Measurements from ENCODE around the gene MTMR12. TPM values are rescaled to one million over a fixed set of nuclear protein-coding genes. Genes with fewer than 3 reads are reported as not detected.

Gene MTMR12
- total and polyA plus RNA-seq, 10 of the 15 experiments (the other 5 are each of a cell fraction or from before 2014, with no cell fraction given): 5.0 to 22.9 (median 16.3) TPM

DNA sequence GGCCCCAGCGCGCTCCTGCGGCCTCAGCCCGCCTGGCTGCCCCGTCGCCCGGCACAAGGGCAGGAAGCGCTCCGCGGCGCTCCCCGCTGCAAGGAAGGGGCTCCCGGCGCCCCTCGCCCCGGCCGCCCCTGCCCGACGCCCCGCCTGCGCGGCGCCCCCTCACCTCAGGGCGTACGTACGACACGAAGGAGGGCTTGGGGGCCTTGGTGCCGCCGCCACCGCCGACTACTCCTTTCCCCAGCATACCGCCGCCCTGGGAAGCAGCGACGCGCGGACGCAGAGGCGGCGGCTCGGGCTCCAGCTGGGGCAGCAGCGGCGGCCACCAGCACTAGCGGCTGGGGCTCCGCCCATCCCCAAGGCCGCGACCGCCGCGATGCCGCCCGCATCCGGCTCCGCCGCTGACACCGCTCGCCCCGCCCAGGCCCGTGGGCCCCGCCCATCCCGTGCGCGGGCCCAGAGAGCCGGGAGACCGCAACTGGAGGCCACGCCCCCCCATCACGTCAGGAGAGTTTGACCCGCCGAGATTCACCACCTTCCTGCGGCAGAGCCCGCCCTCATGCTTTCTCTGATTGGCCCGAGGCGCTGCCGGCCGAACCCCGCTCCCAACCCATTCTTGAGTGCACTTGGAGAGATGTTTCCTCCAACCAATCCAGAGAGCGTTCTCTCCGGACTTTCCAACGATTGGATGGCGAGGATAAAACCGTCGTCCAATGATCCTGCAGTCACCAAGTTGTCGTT is at the start of gene MTMR12 (continued):
- TF ChIP-seq NFYB (IDR thresholded peaks at IDR 0.05; ENCODE audit: insufficient read depth, low read depth, low read length): peak; percentile 99
- no peak for TF ChIP-seq STAT1 (conservative IDR thresholded peaks at IDR 0.05)
- TF ChIP-seq PAX5 (IDR thresholded peaks at IDR 0.05; ENCODE audit: borderline replicate concordance, low read depth, low read length): no peak; the same call in 1 of the 2 replicates
- no peak for TF ChIP-seq EGR1 (IDR thresholded peaks at IDR 0.05; ENCODE audit: borderline replicate concordance in 1 of 2, low read depth in 2 of 2, low read length in 2 of 2)
- TF ChIP-seq, protein P1, sequence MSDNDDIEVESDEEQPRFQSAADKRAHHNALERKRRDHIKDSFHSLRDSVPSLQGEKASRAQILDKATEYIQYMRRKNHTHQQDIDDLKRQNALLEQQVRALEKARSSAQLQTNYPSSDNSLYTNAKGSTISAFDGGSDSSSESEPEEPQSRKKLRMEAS (IDR thresholded peaks at IDR 0.05; ENCODE audit: low read depth, low read length): peak; percentile 48; the same call in 1 of the 2 replicates
- no peak for TF ChIP-seq EZH2 (IDR thresholded peaks at IDR 0.05; ENCODE audit: borderline replicate concordance, control insufficient read depth, low read depth, low read length)
- no peak for TF ChIP-seq KAT2A (conservative IDR thresholded peaks at IDR 0.05; ENCODE audit: control insufficient read depth, low read depth, low read length)
- peak; percentile 31; the same call in 1 of the 2 replicates for TF ChIP-seq YY1 (IDR thresholded peaks at IDR 0.05; ENCODE audit: low read depth, low read length)
- peak; percentile 99 for TF ChIP-seq FOS (IDR thresholded peaks at IDR 0.05; ENCODE audit: borderline replicate concordance, extremely low read depth, insufficient read length)
- TF ChIP-seq FOXK2 (IDR thresholded peaks at IDR 0.05): no peak
- no peak for TF ChIP-seq TBL1XR1 (IDR thresholded peaks at IDR 0.05; ENCODE audit: low read depth, low read length)
- no peak for TF ChIP-seq EED (IDR thresholded peaks at IDR 0.05; ENCODE audit: low read depth)
- TF ChIP-seq, protein P2, sequence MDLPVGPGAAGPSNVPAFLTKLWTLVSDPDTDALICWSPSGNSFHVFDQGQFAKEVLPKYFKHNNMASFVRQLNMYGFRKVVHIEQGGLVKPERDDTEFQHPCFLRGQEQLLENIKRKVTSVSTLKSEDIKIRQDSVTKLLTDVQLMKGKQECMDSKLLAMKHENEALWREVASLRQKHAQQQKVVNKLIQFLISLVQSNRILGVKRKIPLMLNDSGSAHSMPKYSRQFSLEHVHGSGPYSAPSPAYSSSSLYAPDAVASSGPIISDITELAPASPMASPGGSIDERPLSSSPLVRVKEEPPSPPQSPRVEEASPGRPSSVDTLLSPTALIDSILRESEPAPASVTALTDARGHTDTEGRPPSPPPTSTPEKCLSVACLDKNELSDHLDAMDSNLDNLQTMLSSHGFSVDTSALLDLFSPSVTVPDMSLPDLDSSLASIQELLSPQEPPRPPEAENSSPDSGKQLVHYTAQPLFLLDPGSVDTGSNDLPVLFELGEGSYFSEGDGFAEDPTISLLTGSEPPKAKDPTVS (IDR thresholded peaks at IDR 0.05; ENCODE audit: low read depth, low read length): no peak
- peak; percentile 68; the same call in 1 of the 2 replicates for TF ChIP-seq SMARCA5 (IDR thresholded peaks at IDR 0.05)
- TF ChIP-seq CREB1 (IDR thresholded peaks at IDR 0.05; ENCODE audit: low read depth): peak; percentile 73; the same call in 1 of the 2 replicates
- no peak for TF ChIP-seq ZNF622 (IDR thresholded peaks at IDR 0.05)
- TF ChIP-seq ZNF207 (IDR thresholded peaks at IDR 0.05; ENCODE audit: borderline replicate concordance): peak; percentile 45
- no peak for TF ChIP-seq ZNF274 (IDR thresholded peaks at IDR 0.05; ENCODE audit: insufficient read depth, insufficient read length)
- TF ChIP-seq, protein P3, sequence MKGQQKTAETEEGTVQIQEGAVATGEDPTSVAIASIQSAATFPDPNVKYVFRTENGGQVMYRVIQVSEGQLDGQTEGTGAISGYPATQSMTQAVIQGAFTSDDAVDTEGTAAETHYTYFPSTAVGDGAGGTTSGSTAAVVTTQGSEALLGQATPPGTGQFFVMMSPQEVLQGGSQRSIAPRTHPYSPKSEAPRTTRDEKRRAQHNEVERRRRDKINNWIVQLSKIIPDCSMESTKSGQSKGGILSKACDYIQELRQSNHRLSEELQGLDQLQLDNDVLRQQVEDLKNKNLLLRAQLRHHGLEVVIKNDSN (IDR thresholded peaks at IDR 0.05; ENCODE audit: borderline replicate concordance, extremely low read length, insufficient read depth, low read depth, low read length): no peak
- TF ChIP-seq, protein P4, sequence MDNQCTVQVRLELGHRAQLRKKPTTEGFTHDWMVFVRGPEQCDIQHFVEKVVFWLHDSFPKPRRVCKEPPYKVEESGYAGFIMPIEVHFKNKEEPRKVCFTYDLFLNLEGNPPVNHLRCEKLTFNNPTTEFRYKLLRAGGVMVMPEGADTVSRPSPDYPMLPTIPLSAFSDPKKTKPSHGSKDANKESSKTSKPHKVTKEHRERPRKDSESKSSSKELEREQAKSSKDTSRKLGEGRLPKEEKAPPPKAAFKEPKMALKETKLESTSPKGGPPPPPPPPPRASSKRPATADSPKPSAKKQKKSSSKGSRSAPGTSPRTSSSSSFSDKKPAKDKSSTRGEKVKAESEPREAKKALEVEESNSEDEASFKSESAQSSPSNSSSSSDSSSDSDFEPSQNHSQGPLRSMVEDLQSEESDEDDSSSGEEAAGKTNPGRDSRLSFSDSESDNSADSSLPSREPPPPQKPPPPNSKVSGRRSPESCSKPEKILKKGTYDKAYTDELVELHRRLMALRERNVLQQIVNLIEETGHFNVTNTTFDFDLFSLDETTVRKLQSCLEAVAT (IDR thresholded peaks at IDR 0.05): no peak
- TF ChIP-seq, protein P5, sequence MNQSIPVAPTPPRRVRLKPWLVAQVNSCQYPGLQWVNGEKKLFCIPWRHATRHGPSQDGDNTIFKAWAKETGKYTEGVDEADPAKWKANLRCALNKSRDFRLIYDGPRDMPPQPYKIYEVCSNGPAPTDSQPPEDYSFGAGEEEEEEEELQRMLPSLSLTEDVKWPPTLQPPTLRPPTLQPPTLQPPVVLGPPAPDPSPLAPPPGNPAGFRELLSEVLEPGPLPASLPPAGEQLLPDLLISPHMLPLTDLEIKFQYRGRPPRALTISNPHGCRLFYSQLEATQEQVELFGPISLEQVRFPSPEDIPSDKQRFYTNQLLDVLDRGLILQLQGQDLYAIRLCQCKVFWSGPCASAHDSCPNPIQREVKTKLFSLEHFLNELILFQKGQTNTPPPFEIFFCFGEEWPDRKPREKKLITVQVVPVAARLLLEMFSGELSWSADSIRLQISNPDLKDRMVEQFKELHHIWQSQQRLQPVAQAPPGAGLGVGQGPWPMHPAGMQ (IDR thresholded peaks at IDR 0.05; ENCODE audit: borderline replicate concordance): no peak
- no peak for TF ChIP-seq GABPA (IDR thresholded peaks at IDR 0.05; ENCODE audit: low read depth)
- TF ChIP-seq, protein P6, sequence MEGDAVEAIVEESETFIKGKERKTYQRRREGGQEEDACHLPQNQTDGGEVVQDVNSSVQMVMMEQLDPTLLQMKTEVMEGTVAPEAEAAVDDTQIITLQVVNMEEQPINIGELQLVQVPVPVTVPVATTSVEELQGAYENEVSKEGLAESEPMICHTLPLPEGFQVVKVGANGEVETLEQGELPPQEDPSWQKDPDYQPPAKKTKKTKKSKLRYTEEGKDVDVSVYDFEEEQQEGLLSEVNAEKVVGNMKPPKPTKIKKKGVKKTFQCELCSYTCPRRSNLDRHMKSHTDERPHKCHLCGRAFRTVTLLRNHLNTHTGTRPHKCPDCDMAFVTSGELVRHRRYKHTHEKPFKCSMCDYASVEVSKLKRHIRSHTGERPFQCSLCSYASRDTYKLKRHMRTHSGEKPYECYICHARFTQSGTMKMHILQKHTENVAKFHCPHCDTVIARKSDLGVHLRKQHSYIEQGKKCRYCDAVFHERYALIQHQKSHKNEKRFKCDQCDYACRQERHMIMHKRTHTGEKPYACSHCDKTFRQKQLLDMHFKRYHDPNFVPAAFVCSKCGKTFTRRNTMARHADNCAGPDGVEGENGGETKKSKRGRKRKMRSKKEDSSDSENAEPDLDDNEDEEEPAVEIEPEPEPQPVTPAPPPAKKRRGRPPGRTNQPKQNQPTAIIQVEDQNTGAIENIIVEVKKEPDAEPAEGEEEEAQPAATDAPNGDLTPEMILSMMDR (IDR thresholded peaks at IDR 0.05 in 2 of 3, conservative IDR thresholded peaks at IDR 0.05 in 1 of 3; ENCODE audit: control insufficient read depth in 2 of 3, extremely low read depth in 1 of 3, insufficient read depth in 1 of 3, low read depth in 3 of 3, low read length in 3 of 3): no peak
